CD14-positive monocyte (primary cell): ENCODE data around the gene FRS2. TPM values are rescaled to one million over a fixed set of nuclear protein-coding genes. Genes with fewer than 3 reads are reported as not detected.
A peak's percentile ranks its signal among the peaks of the same experiment; 100 is the strongest.

Experiments used
- DNase-seq, 3 donors: peaks; one replicate each; pipeline ENCODE4 v3.0.0-alpha.2; 2011 to 2022
- H2AFZ ChIP-seq: 2 replicates; pipeline ENCODE4 v1.6.0; 2012; ENCODE audit warnings: mild to moderate bottlenecking, low read depth, low read length, inconsistent platforms; ENCODE audit not compliant: insufficient read depth, poor library complexity, severe bottlenecking
- H3K27ac ChIP-seq, 2 donors: 1 replicate in 1 of 2; 2 replicates in 1 of 2; pipeline ENCODE4 v1.5.1; 2012 to 2013; ENCODE audit warnings: low read length in 2 of 2, control low read depth in 1 of 2, inconsistent platforms in 1 of 2, low read depth in 1 of 2, mild to moderate bottlenecking in 1 of 2
- H3K27me3 ChIP-seq, 2 donors: one replicate each; pipeline versions ENCODE4 v1.6.0 to v1.6.1; 2011 to 2013; ENCODE audit warnings: low read length in 2 of 2; ENCODE audit not compliant: control insufficient read depth in 2 of 2, insufficient read depth in 2 of 2
- H3K36me3 ChIP-seq, 2 donors: replicated peaks in 1 of 2; 1 replicate in 1 of 2; 2 replicates in 1 of 2; pipeline versions ENCODE4 v1.5.1 to v1.6.1; 2012 to 2013; ENCODE audit warnings: low read length in 2 of 2, control low read depth in 1 of 2, inconsistent platforms in 1 of 2, mild to moderate bottlenecking in 1 of 2; ENCODE audit not compliant: insufficient read depth in 2 of 2, control insufficient read depth in 1 of 2
- H3K4me1 ChIP-seq, 2 donors: 1 replicate in 1 of 2; 2 replicates in 1 of 2; pipeline versions ENCODE4 v1.5.1 to v1.6.1; 2012 to 2013; ENCODE audit warnings: low read length in 2 of 2, control low read depth in 1 of 2, inconsistent platforms in 1 of 2, mild to moderate bottlenecking in 1 of 2, moderate library complexity in 1 of 2; ENCODE audit not compliant: insufficient read depth in 2 of 2, control insufficient read depth in 1 of 2
- H3K4me2 ChIP-seq: replicated peaks from 2 replicates; pipeline ENCODE3; 2012; ENCODE audit warnings: low read length, moderate library complexity, mild to moderate bottlenecking; ENCODE audit not compliant: poor library complexity, severe bottlenecking; ENCODE audit errors: extremely low read depth
- H3K4me3 ChIP-seq, 3 experiments: fragments of 200-600 bp in 1 of 3; sonication (generic) in 1 of 3; replicated peaks in 1 of 3; 1 replicate in 2 of 3; 2 replicates in 1 of 3; pipeline ENCODE4 v1.5.1; 2011 to 2013; ENCODE audit warnings: low read length in 3 of 3, mild to moderate bottlenecking in 3 of 3, control low read depth in 2 of 3, low read depth in 2 of 3, inconsistent platforms in 1 of 3, moderate library complexity in 1 of 3
- H3K79me2 ChIP-seq: 2 replicates; pipeline ENCODE4 v1.6.0; 2012; ENCODE audit warnings: mild to moderate bottlenecking, control low read depth, inconsistent platforms, low read length, moderate library complexity; ENCODE audit not compliant: insufficient read depth
- H3K9ac ChIP-seq: 2 replicates; pipeline ENCODE4 v1.6.0; 2017; ENCODE audit warnings: low read length, mild to moderate bottlenecking; ENCODE audit not compliant: insufficient read depth, poor library complexity, severe bottlenecking
- H3K9me3 ChIP-seq, 2 donors: replicated peaks in 1 of 2; 1 replicate in 1 of 2; 2 replicates in 1 of 2; pipeline versions ENCODE4 v1.5.1 to v1.6.1; 2012 to 2013; ENCODE audit warnings: low read length in 2 of 2, control low read depth in 1 of 2; ENCODE audit not compliant: control insufficient read depth in 1 of 2, insufficient read depth in 1 of 2
- H4K20me1 ChIP-seq: 2 replicates; pipeline ENCODE4 v1.6.0; 2012; ENCODE audit warnings: mild to moderate bottlenecking, low read length, control low read depth, moderate library complexity; ENCODE audit not compliant: insufficient read depth
- H3K27ac Mint-ChIP-seq, 7 donors: one replicate each; pipeline ENCODE4 v1.8.0; 2020; ENCODE audit warnings: mild to moderate bottlenecking in 7 of 7, mixed read lengths in 7 of 7, moderate library complexity in 6 of 7, inconsistent platforms in 2 of 7
- H3K27me3 Mint-ChIP-seq, 3 donors: one replicate each; pipeline ENCODE4 v1.8.0; 2021 to 2022; ENCODE audit warnings: low read depth in 3 of 3, mild to moderate bottlenecking in 3 of 3, mixed read lengths in 3 of 3, moderate library complexity in 3 of 3, inconsistent platforms in 1 of 3
- H3K36me3 Mint-ChIP-seq, 2 donors: one replicate each; pipeline ENCODE4 v1.8.0; 2020; ENCODE audit warnings: mixed read lengths in 2 of 2, inconsistent platforms in 1 of 2, mild to moderate bottlenecking in 1 of 2
- H3K4me1 Mint-ChIP-seq: one replicate; pipeline ENCODE4 v1.8.0; 2020; ENCODE audit warnings: mild to moderate bottlenecking, mixed read lengths
- H3K4me3 Mint-ChIP-seq, 2 donors: one replicate each; pipeline ENCODE4 v1.8.0; 2020; ENCODE audit warnings: mild to moderate bottlenecking in 2 of 2, mixed read lengths in 2 of 2, moderate library complexity in 1 of 2
- H3K9me3 Mint-ChIP-seq, 7 donors: one replicate each; pipeline ENCODE4 v1.8.0; 2020 to 2022; ENCODE audit warnings: mixed read lengths in 7 of 7, mild to moderate bottlenecking in 6 of 7, moderate library complexity in 6 of 7, inconsistent platforms in 2 of 7
- CTCF ChIP-seq: fragments of 200-600 bp; IDR thresholded peaks from one replicate; pipeline ENCODE4 v1.8.0; 2022; ENCODE audit warnings: antibody characterized with exemption, mild to moderate bottlenecking
- WGBS: methylation state at CpG from one replicate; pipeline ENCODE4 v1.1.5; 2013; ENCODE audit warnings: missing lambda C conversion rate; ENCODE audit not compliant: insufficient coverage; 5-methylcytosine and 5-hydroxymethylcytosine counted together
- intact Hi-C, 2 donors: fragments of 100-400 bp; cut with micrococcal nuclease; formaldehyde crosslinking; loops; one replicate each; pipeline versions ENCODE4 v1.15.0 to v1.15.1; 2023
- polyA plus RNA-seq, 3 donors: library from polyadenylated mRNA; depleted of rRNA in 1 of 3; unstranded in 2 of 3; stranded (reverse) in 1 of 3; fragments of 300-500 nt in 2 of 3; fragments of >200 nt in 1 of 3; fragmentation: Illumina TruSeq in 2 of 3; gene quantifications; 1 replicate in 2 of 3; 2 replicates in 1 of 3; pipeline ENCODE4 v1.2.3, GENCODE V29; 2012 to 2021

The FRS2 gene
- polyA plus RNA-seq, 3 donors, result 6.8 to 13.6 (median 13.0) TPM

DNA sequence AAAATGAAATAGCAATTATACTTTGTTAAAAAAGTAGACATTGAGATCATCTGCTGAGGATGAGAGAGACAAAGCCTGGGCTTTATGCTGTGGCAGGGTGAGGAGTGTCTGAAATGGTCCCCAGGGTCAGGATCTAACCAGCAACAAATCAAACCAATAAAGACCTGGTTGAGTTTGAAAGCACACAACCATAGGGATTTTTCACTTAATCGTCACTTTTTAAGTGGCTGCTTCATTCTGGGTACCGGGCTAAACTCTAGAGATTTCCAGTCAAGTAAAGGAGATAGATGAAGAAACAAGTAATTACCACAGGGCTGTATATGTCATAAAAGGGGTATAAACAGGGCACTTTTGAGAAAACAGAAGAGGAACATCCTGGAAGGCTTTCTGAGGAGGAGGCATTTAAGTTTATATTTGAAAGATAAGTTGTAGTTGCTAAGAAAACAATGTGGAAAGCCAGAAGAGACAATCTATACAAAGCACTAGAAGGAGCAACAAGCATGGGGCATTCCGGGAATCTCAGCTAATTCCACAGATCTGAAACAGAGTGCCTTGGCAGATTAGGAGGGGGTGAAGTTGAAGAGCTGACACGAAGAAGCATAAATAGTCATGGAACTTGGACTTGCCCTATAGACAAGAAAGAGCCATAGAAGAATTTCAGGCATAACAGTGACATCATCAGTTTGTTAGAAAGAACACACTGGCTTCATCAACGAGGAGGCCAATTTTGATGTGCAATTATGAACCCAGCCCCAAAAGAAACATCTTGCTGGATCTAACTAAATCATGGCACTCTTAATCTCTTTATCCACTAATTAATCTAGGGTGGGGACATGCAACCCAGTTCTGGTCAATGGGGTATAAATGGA lies 46.9 kb upstream of the FRS2 start:
- no peak overlapping the region for H3K4me2 ChIP-seq
- no peak for TF ChIP-seq CTCF
- WGBS, result 100% methylated on average over 1 of the region's 5 CpGs
- H3K36me3 Mint-ChIP-seq, result no peaks in the 10 kb centered on the region
- H3K9me3 ChIP-seq, result no peaks in the 10 kb centered on the region
- intact Hi-C loops, result no loop called here
- H3K9me3 Mint-ChIP-seq, result peaks cover 0 to 3% (median 0%) of the 10 kb centered on the region in 7 donors
- H3K4me1 Mint-ChIP-seq, result no peaks in the 10 kb centered on the region
- H3K4me3 ChIP-seq, result no peak overlapping the region
- H3K9ac ChIP-seq, result no peak overlapping the region
- H3K27me3 Mint-ChIP-seq, result peaks cover 0 to 2% (median 2%) of the 10 kb centered on the region in 3 donors
- no peaks in the 10 kb centered on the region for H3K79me2 ChIP-seq
- no peaks in the 10 kb centered on the region for H3K27me3 ChIP-seq
- H3K4me3 Mint-ChIP-seq, result no peak overlapping the region
- H3K36me3 ChIP-seq, result no peaks in the 10 kb centered on the region
- H3K27ac Mint-ChIP-seq, result no peak overlapping the region
- H3K4me1 ChIP-seq, result no peaks in the 10 kb centered on the region
- no peak overlapping the region for H2AFZ ChIP-seq
- DNase-seq, result no peak
- H3K27ac ChIP-seq, result no peak overlapping the region
- no peaks in the 10 kb centered on the region for H4K20me1 ChIP-seq

GRCh38 chr12:69425417-69425816 lies 44.8 kb upstream of the FRS2 start:
- no peak overlapping the region for H3K4me3 Mint-ChIP-seq
- H3K4me1 Mint-ChIP-seq, result no peaks in the 10 kb centered on the region
- TF ChIP-seq CTCF, result no peak
- Histone ChIP-seq H4K20me1 (no peaks in the 10 kb centered on the region), H3K79me2 (no peaks in the 10 kb centered on the region), H3K9me3 (no peaks in the 10 kb centered on the region), H3K4me1 (no peaks in the 10 kb centered on the region), H3K27me3 (no peaks in the 10 kb centered on the region), H3K4me3 (no peak overlapping the region), H3K36me3 (no peaks in the 10 kb centered on the region), H3K9ac (no peak overlapping the region), H3K4me2 (no peak overlapping the region), H3K27ac (no peak overlapping the region), H2AFZ (no peak overlapping the region)
- no peaks in the 10 kb centered on the region for H3K36me3 Mint-ChIP-seq
- H3K27me3 Mint-ChIP-seq, result peaks cover 1 to 2% (median 2%) of the 10 kb centered on the region in 3 donors
- intact Hi-C loops, result no loop called here
- 100% methylated on average over 2 of the region's 3 CpGs for WGBS
- peaks cover 0 to 3% (median 0%) of the 10 kb centered on the region in 7 donors for H3K9me3 Mint-ChIP-seq
- H3K27ac Mint-ChIP-seq, result peak overlapping the region in 1 of 7 donors; percentile 11
- DNase-seq, result no peak
